Prostate gland (tissue), 2 donors: ENCODE data around the gene IQSEC3.

Experiments
- POLR2A ChIP-seq: fragments of 450-650 bp; IDR thresholded peaks from one replicate; pipeline ENCODE4 v1.6.1; 2016; ENCODE audit warnings: antibody characterized with exemption, mild to moderate bottlenecking
- POLR2AphosphoS5 ChIP-seq: sonication (generic); formaldehyde crosslinking; IDR thresholded peaks from one replicate; pipeline ENCODE4 v1.6.1; 2017; ENCODE audit warnings: antibody characterized with exemption
- TF ChIP-seq, protein P1 (sequence below), 4 experiments: fragments of 200-600 bp in 2 of 4; fragments of 450-650 bp in 2 of 4; sonication (generic) in 2 of 4; IDR thresholded peaks; 1 replicate in 3 of 4; 2 replicates in 1 of 4; pipeline ENCODE4 v1.5.1; 2016 to 2019; ENCODE audit warnings: antibody characterized with exemption in 4 of 4, mild to moderate bottlenecking in 2 of 4, moderate library complexity in 2 of 4

DNA sequence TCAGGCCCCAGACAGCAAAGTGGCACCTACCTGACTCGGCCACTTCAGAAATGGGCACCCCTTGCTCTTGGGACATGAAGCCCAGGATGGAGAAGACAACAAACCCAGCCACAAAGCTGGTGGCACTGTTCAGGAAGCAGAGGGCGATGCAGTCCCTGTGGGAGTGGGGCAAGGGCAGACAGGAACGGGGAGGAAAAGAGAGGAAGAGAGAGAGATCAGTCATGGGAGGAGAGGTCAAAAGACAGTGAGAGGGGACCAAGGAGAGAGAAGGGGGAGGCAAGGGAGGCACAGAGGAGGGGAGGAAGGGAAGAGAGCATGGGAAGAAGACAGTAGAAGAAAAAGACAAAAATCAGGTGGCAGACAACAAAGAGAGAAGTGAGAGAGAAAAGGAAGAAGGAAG lies 130.8 kb downstream of the IQSEC3 start:
- no peak for TF ChIP-seq POLR2AphosphoS5
- TF ChIP-seq, protein P1, sequence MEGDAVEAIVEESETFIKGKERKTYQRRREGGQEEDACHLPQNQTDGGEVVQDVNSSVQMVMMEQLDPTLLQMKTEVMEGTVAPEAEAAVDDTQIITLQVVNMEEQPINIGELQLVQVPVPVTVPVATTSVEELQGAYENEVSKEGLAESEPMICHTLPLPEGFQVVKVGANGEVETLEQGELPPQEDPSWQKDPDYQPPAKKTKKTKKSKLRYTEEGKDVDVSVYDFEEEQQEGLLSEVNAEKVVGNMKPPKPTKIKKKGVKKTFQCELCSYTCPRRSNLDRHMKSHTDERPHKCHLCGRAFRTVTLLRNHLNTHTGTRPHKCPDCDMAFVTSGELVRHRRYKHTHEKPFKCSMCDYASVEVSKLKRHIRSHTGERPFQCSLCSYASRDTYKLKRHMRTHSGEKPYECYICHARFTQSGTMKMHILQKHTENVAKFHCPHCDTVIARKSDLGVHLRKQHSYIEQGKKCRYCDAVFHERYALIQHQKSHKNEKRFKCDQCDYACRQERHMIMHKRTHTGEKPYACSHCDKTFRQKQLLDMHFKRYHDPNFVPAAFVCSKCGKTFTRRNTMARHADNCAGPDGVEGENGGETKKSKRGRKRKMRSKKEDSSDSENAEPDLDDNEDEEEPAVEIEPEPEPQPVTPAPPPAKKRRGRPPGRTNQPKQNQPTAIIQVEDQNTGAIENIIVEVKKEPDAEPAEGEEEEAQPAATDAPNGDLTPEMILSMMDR (IDR thresholded peaks at IDR 0.05): no peak
- TF ChIP-seq POLR2A: no peak
